ENCODE measurements around the gene TMEM18.

The TMEM18 gene

DNA sequence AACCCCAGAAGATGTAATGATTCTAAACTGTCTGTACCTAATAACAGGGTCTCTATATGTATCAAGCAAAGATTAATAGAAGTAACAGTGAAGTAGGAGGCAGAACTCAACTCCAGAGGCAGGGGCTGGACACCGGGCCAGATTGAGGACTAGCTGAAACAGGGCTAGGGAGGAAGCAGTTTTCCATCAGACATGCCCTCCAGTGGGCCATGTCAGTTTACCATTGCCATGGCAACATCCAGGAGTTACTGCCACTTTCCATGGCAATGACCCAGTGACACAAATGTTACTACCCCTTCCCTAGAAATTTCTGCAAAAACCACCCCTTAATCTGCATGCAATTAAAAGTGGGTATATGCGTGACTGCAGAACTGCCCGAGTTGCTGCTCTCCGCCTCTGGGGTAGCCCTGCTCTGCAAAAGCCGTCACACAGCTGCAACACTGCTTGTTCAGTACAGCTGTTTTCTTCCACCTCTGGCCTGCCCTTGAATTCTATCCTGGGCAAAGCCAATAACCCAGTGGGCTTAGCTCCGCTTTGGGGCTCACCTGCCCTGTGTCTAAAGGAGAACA is 58.7 kb downstream of the TMEM18 start:
- no peak for DNase-seq (ENCODE audit: low read depth)

GRCh38 chr2:618005-618404 is 59.2 kb downstream of the TMEM18 start:
- DNase-seq (ENCODE audit: low read depth): no peak
